ENCODE results near the gene CHAT. TPM values are rescaled to one million over a fixed set of nuclear protein-coding genes. Genes with fewer than 3 reads are reported as not detected.

Gene CHAT
- polyA plus RNA-seq, 1 donor (not counting 4 experiments of a cell fraction or from before 2014, with no cell fraction given) = not detected

DNA sequence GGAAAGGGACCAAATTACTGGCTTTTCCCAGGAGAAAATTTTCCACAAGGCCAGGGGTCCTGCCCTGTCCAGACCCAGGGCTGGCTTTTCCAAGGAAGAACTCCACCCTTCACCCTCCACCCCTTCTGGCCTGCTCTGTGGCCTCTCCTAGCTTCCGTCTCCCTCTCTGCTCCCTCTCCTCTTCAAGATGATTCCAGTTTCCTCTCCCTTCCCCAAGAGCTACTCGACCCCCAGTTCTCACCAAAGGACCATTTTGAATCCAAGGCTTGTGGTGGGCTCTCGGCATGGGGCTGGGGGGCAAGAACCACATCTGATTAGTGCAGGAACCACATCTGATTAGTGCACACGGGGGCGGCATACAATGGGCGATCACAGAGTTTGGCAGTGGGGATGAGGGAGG lies 7.7 kb downstream of the CHAT start:
- Histone ChIP-seq H3K9ac (ENCODE audit: control insufficient read depth, extremely low read depth, insufficient read depth, low read length) (no peak overlapping the region), H3K4me3 (ENCODE audit: control insufficient read depth in 2 of 3, extremely low read depth in 1 of 3, insufficient read depth in 2 of 3, low read depth in 1 of 3, low read length in 3 of 3) (no peak overlapping the region), H3K4me2 (ENCODE audit: control insufficient read depth, extremely low read depth, insufficient read depth, low read depth, low read length) (no peak overlapping the region), H4K20me1 (ENCODE audit: control insufficient read depth, extremely low read depth, insufficient read depth, low read length) (no peaks in the 10 kb centered on the region), H3K79me2 (ENCODE audit: control insufficient read depth, insufficient read depth, low read length) (no peaks in the 10 kb centered on the region), H3K27ac (ENCODE audit: control insufficient read depth, insufficient read depth, low read length) (no peak overlapping the region), H3K27me3 (ENCODE audit: control insufficient read depth, extremely low read depth, insufficient read depth, low read length) (peaks cover 26% of the 10 kb centered on the region), H3K9me1 (ENCODE audit: control insufficient read depth, extremely low read depth, insufficient read depth, low read length) (no peaks in the 10 kb centered on the region), H3K9me3 (ENCODE audit: control insufficient read depth, low read depth, low read length) (no peaks in the 10 kb centered on the region), H2AFZ (ENCODE audit: control insufficient read depth, low read length) (no peak overlapping the region), H3K36me3 (ENCODE audit: control insufficient read depth in 2 of 2, extremely low read depth in 1 of 2, insufficient read depth in 2 of 2, low read length in 2 of 2) (no peaks in the 10 kb centered on the region), H3K4me1 (ENCODE audit: control insufficient read depth, extremely low read depth, insufficient read depth, low read length) (peaks cover under 1% of the 10 kb centered on the region)
- DNase-seq (ENCODE audit: low read depth, low spot score) (no peak), FAIRE-seq (no peak)
- dilution Hi-C loops (cut with MboI; ENCODE audit: extremely low pct_ligation_motif_present, low sequenced_read_pairs) = no loop called here
- TF ChIP-seq, protein P1, sequence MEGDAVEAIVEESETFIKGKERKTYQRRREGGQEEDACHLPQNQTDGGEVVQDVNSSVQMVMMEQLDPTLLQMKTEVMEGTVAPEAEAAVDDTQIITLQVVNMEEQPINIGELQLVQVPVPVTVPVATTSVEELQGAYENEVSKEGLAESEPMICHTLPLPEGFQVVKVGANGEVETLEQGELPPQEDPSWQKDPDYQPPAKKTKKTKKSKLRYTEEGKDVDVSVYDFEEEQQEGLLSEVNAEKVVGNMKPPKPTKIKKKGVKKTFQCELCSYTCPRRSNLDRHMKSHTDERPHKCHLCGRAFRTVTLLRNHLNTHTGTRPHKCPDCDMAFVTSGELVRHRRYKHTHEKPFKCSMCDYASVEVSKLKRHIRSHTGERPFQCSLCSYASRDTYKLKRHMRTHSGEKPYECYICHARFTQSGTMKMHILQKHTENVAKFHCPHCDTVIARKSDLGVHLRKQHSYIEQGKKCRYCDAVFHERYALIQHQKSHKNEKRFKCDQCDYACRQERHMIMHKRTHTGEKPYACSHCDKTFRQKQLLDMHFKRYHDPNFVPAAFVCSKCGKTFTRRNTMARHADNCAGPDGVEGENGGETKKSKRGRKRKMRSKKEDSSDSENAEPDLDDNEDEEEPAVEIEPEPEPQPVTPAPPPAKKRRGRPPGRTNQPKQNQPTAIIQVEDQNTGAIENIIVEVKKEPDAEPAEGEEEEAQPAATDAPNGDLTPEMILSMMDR (optimal IDR thresholded peaks at IDR 0.05 in 1 of 3, IDR thresholded peaks at IDR 0.05 in 1 of 3, conservative IDR thresholded peaks at IDR 0.05 in 1 of 3; ENCODE audit: extremely low read depth in 1 of 3, insufficient read depth in 2 of 3, low read length in 3 of 3) = no peak
- TF ChIP-seq EZH2 (IDR thresholded peaks at IDR 0.05; ENCODE audit: low read length) = no peak

DNA sequence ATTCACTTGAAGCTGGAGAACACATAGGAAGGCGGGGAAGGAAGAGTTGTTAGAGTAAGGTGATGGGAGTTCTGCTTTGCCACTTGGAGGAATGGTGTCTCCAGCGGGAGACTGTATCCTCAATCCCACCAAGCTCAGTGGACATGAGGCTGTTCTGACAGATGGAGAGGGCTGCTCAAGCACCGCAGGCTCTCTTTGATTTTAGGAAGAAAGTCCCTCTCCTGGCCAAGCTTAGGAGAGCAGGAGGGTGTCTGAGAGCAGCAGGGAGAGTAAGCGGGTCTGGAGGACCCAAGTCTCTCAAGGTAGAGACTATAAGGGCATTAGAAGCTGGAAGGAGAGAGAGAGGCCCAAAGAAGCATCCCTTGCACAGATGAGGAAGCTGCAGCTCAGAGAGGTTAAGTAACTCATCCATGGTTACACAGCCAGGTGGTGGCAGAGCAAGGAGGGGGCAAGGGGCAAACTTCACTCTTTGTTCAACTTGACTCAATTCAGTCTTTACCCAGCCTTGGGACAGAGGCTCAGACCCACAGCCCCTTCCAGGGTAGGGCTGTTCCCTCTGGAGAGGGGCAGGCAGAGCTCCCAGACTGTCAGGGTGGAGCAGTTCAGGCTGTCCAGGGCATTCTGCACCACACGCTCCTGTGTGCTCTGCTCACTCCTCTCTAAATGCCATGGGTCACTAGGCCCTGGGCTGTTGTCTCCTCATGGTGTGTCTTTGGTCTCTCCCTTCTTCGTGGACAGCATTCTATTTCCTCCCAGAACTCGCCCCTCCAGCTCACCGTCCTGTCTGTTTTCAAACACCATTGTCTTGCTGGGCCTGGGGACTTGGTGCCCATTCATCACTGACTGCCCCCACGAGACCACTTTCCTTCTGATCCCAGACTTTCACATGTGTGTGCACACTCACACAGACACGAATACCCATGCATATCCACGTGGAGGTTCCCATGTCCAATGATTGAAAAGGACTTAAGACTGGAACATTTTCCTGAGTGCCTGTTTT lies 8.9 kb downstream of the CHAT start:
- H3K36me3 ChIP-seq (ENCODE audit: control insufficient read depth in 2 of 2, extremely low read depth in 1 of 2, insufficient read depth in 2 of 2, low read length in 2 of 2) = no peaks in the 10 kb centered on the region
- H3K79me2 ChIP-seq (ENCODE audit: control insufficient read depth, insufficient read depth, low read length) = no peaks in the 10 kb centered on the region
- no peak overlapping the region for H3K27ac ChIP-seq (ENCODE audit: control insufficient read depth, insufficient read depth, low read length)
- H4K20me1 ChIP-seq (ENCODE audit: control insufficient read depth, extremely low read depth, insufficient read depth, low read length) = no peaks in the 10 kb centered on the region
- DNase-seq (ENCODE audit: low read depth, low spot score) (no peak), FAIRE-seq (no peak)
- H3K27me3 ChIP-seq (ENCODE audit: control insufficient read depth, extremely low read depth, insufficient read depth, low read length) = peaks cover 14% of the 10 kb centered on the region
- no peak overlapping the region for H3K9ac ChIP-seq (ENCODE audit: control insufficient read depth, extremely low read depth, insufficient read depth, low read length)
- H3K4me2 ChIP-seq (ENCODE audit: control insufficient read depth, extremely low read depth, insufficient read depth, low read depth, low read length) = no peak overlapping the region
- no peaks in the 10 kb centered on the region for H3K9me3 ChIP-seq (ENCODE audit: control insufficient read depth, low read depth, low read length)
- no peaks in the 10 kb centered on the region for H3K9me1 ChIP-seq (ENCODE audit: control insufficient read depth, extremely low read depth, insufficient read depth, low read length)
- no peak overlapping the region for H2AFZ ChIP-seq (ENCODE audit: control insufficient read depth, low read length)
- no peak overlapping the region for H3K4me3 ChIP-seq (ENCODE audit: control insufficient read depth in 2 of 3, extremely low read depth in 1 of 3, insufficient read depth in 2 of 3, low read depth in 1 of 3, low read length in 3 of 3)
- TF ChIP-seq EZH2 (IDR thresholded peaks at IDR 0.05; ENCODE audit: low read length) = no peak
- dilution Hi-C loops (cut with MboI; ENCODE audit: extremely low pct_ligation_motif_present, low sequenced_read_pairs) = no loop called here
- peaks cover 9% of the 10 kb centered on the region for H3K4me1 ChIP-seq (ENCODE audit: control insufficient read depth, extremely low read depth, insufficient read depth, low read length)
